Mononuclear cell (primary cell): ENCODE results near the gene CRYBG2. TPM values are rescaled to one million over a fixed set of nuclear protein-coding genes. Genes with fewer than 3 reads are reported as not detected.
A peak's percentile ranks its signal among the peaks of the same experiment; 100 is the strongest.

Experiments
- H3K27me3 ChIP-seq: 2 replicates; pipeline ENCODE4 v1.6.0; 2011; ENCODE audit warnings: low read length, control low read depth; ENCODE audit not compliant: insufficient read depth
- H3K4me1 ChIP-seq: 2 replicates; pipeline ENCODE4 v1.5.1; 2011; ENCODE audit warnings: mild to moderate bottlenecking, low read length, control low read depth; ENCODE audit not compliant: insufficient read depth
- H3K4me3 ChIP-seq: 2 replicates; pipeline ENCODE4 v1.5.1; 2011; ENCODE audit warnings: mild to moderate bottlenecking, low read length, moderate library complexity
- H3K9me3 ChIP-seq: 2 replicates; pipeline ENCODE4 v1.5.1; 2011; ENCODE audit warnings: low read depth, mild to moderate bottlenecking, control low read depth, low read length
- total RNA-seq: library from RNA; depleted of rRNA; stranded (reverse); fragments of >200 nt; gene quantifications from one replicate; pipeline ENCODE4 v1.2.3, GENCODE V29; 2012

CRYBG2 gene
- total RNA-seq, 1 donor, result 0.10 TPM

DNA sequence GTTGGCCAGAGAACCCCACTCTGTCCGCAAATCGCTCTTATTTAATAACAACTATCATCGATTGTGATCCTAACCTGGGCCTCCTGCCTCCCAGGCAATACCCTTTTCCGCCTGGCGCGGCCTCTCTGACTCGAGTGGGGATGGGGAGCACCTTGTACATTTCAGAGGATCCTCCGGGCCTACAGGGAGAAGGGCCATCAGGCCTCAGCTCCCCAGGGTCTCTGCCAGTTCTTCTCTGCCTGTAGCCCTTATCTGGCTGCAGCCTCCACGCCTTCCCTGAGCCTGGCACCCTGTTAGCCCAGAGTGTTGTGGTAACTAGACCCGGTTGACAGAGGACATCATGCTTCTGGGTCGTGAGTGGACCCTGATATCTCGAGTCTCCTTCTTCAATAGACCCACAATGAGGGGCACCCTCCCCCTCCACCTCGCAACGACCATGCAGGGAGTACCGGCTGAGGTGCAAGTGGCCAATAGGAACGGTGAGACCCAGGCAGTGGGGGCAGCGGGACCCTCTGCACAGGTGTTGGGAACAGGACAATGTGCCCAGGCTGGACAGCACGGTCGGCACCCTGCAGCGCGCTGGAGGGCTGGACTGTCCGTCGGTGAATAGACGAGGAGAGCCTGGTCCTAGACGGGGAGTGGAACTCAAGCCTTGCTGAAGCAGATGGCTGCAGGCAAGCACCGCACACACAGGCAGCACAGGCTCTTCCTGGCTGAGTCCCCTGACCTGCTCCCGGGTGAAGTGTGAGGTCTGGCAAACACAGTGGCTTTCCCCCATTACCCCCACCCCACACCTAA, 7.1 kb upstream of the CRYBG2 start:
- H3K27me3 ChIP-seq, result peaks cover 35% of the 10 kb centered on the region
- peaks cover 26% of the 10 kb centered on the region for H3K4me1 ChIP-seq
- no peak overlapping the region for H3K4me3 ChIP-seq
- no peaks in the 10 kb centered on the region for H3K9me3 ChIP-seq

DNA sequence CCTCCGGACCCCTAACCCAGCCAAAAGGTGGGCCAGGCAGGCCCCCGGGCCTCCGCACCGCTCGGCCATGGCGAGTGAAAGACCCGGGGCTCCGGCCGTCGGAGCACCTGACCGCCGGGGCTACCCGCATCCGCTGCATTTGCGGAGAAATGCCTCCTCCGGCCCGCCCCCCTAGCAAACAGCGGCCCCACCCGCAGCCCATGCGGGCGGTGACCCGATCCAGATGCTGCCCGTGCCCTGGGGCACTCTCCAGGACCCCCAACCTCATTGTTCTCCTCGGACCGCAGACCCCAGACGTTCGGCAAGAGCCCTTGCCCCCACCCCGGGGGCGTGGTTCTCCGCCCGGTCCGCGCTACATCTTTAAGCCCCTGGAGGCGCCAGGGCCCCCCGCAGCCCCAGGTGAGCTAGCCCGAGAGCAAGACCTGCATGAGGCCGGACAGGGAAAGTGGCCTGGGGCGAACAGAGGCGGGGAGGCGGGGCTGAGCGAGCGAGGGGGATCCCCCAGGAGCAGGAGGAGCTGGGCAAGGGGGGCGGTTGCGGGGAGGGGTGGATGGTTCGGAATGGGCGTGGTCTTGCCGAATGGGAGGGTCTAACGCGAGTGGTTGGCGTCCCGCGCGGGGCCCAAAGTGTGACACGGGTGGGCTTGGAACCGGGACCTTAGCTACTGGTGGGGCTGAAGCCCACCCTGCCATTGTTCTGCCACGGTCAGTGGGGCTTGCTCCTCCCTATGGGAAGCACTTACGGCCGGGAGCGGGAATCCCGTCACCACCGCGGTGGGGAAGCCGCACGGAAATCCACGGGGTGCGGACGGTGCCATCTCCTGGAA, 6.3 kb upstream of the CRYBG2 start:
- peaks cover 26% of the 10 kb centered on the region for H3K4me1 ChIP-seq
- H3K27me3 ChIP-seq, result peaks cover 33% of the 10 kb centered on the region
- H3K9me3 ChIP-seq, result no peaks in the 10 kb centered on the region
- peak overlapping the region; percentile 6 for H3K4me3 ChIP-seq

DNA sequence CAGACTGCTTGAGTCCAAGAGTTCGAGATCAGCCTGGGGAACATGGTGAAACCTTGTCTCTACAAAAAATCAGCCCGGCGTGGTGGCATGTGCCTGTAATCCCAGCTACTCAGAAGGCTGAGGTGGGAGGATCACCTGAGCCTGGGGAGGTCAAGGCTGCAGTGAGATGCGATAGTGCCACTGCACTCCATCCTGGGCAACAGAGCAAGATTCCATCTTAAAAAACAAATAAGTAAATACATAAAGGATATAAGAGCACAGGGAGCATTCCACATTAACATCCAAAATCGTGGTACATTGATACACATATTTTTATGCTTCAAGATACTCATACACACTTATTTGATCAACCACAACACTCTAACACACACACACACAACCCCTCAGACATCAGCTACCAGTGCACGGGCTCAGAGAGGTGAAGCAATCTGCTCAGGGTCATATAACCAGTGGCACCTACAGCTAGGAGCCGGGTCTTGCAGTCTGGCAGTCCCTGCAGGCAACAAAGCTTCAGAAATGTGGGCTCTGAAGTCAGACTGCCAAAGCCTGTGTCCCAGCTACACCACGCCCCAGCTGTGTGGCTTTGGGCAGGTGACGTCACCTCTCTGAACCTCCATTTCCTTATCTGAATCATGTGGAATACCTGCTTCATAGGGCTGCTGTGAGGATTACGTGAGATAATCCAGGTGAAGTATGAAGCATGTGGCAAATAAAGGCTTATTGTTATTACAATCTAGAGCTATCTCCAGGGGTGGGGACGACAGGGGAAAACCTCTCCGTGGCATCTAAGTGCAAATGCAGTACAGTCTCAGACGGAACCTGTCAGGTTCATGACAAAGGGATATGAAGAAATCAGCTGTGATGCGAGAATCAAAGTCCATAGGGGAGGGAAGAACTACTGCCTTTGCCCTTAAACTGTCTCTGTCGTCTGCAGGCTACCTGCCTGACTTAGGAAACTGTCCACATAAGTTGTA, 4.8 kb upstream of the CRYBG2 start:
- Histone ChIP-seq H3K4me3 (no peak overlapping the region), H3K4me1 (peaks cover 20% of the 10 kb centered on the region), H3K9me3 (no peaks in the 10 kb centered on the region), H3K27me3 (peaks cover 31% of the 10 kb centered on the region)

DNA sequence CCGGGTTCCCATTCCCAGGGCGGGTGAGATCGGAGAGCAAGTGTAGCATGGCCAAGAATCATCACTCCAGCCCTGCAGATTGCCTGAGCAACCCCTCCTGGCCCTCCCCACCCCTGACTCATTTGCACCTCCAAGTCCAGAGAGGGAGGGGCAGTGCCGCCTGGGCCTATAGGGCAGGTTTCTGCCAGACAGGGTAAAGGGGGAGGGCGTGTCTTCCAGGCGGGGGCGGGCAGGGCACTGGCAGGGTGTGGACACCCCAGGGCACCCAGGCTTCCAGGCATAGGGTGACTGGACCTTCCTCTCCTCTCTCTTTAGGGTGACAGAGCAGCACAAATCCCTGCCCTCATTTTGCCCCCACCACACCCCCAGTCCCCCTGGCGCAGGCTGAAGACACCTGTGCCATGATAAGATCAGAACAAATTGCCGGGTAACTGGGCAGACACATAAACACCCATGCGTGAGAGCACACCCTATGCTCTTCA, 3.2 kb upstream of the CRYBG2 start:
- H3K27me3 ChIP-seq, result peaks cover 31% of the 10 kb centered on the region
- H3K4me3 ChIP-seq, result no peak overlapping the region
- no peaks in the 10 kb centered on the region for H3K9me3 ChIP-seq
- peaks cover 14% of the 10 kb centered on the region for H3K4me1 ChIP-seq

DNA sequence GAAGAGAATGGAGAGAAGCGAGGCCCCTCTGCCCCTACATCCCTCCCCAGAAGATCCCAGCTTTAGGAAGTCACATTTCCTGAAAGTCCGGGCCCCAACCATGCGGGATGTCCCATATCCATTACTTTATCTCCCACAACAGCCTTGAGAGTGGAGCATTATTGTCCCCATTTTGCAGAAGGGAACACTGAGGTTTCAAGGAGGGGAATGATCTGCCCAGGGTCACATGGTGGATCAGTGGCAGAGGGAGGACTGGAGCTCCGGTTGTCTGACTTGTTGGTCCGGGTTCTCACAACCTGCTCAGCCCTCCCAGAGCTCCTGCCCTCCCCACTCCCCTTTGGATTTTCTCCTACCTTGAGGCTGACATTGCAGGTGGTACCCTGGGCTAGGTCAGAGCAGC, 2.2 kb upstream of the CRYBG2 start:
- Histone ChIP-seq H3K9me3 (no peaks in the 10 kb centered on the region), H3K4me1 (peaks cover 14% of the 10 kb centered on the region), H3K27me3 (peaks cover 24% of the 10 kb centered on the region), H3K4me3 (no peak overlapping the region)

DNA sequence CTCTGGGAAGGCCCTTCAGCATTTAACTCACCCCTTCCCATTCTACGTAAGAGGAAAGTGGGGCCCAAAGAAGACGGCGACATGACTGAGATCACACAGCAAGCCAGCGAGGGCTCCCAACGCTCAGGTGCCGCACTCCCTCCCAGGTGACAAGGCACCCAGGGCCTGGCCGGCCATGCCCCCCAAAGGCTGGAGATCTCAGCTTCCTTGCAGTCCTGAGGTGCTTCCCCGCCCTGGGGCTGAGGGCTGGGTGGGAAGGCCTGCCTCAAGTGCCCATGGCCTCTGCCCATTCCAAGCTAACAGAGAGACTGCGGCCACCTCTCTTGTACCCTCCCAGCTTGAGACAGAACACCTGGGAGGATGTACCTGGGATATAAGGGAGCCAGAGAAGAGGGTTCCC, 1.0 kb upstream of the CRYBG2 start:
- H3K9me3 ChIP-seq, result no peaks in the 10 kb centered on the region
- H3K4me3 ChIP-seq, result no peak overlapping the region
- peaks cover 13% of the 10 kb centered on the region for H3K27me3 ChIP-seq
- peaks cover 3% of the 10 kb centered on the region for H3K4me1 ChIP-seq

DNA sequence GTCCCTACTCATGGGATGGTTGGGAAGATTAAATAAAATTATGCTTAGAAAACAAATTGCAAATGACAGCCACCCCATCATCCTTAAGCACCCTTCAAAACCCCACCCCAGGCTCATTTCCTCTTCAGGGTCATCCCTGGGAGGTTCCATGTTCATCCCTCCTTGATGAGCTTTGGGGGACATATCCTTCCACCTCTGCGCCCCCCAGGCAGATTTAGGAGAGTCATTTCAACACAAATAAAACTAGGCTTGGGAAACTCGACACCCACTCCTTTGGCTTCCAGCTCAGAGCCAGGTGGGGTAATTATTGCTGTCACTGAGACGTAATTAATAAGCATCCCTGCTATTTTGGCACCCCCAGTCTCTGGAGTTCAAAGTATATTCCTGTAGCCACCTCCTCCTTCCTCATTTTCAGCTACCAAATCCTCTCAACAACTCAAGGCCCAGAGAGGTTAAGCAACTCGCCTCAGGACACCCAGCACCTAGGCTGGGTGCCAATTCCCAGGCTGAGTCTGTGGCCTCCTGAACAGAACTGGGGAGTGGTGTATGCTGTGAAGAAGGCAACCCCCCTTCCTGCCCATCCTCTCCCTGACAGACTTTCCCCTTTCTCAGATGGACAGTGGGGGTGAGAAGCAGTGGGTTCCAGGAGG, 595 bp downstream of the CRYBG2 start:
- Histone ChIP-seq H3K9me3 (no peaks in the 10 kb centered on the region), H3K4me3 (no peak overlapping the region), H3K27me3 (peaks cover under 1% of the 10 kb centered on the region), H3K4me1 (no peaks in the 10 kb centered on the region)

DNA sequence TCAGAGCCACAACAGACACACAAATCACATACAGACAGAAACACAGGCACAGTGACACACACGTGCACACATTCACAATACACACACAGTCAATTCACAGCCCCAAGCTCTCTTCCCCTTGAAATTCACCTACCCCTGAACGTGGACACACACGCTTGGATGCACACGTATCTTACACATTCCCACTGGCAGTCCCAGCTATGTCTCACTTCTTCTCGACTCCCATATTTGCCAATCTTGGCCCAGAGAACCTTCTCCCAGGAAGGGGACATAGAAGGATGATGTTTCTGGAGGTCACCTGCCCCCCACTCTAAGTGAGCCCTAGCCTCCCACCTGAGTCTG, 1.6 kb downstream of the CRYBG2 start:
- H3K9me3 ChIP-seq, result no peaks in the 10 kb centered on the region
- no peak overlapping the region for H3K4me3 ChIP-seq
- H3K4me1 ChIP-seq, result no peaks in the 10 kb centered on the region
- H3K27me3 ChIP-seq, result no peaks in the 10 kb centered on the region

DNA sequence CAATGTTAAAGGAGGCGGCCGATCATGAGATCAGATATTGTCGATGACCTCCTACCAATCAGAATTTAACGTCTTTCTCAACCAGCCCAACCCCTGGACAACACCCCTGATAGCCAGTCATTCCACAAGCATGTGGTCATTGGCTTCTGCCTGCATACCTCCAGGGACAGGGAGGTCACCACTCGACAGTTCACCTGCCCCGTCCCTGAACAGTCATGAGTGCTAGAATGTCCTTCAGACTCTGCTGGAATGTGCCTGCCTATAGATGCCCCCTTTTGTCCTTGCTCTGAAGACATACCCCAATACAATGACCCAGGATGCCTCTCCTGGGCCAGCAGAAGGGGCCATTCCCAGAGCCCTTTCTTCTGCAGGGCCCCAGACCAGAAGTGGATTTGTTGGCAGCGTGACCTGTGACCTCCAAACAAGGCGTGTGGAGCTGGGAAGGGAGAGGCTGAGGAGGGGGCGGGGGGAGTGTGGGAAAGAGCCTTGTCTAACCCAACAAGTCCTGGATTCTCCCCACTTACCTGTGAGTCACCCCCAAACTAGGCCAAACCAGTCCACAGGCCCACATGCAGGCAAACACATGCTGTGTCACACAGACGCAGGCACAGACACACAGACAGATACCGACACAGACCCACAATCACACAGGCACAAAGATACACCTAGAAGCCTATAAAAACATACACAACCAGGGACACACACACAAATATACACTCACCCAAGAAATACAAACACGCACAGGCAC, 2.2 kb downstream of the CRYBG2 start:
- Histone ChIP-seq H3K4me1 (no peaks in the 10 kb centered on the region), H3K9me3 (no peaks in the 10 kb centered on the region)

DNA sequence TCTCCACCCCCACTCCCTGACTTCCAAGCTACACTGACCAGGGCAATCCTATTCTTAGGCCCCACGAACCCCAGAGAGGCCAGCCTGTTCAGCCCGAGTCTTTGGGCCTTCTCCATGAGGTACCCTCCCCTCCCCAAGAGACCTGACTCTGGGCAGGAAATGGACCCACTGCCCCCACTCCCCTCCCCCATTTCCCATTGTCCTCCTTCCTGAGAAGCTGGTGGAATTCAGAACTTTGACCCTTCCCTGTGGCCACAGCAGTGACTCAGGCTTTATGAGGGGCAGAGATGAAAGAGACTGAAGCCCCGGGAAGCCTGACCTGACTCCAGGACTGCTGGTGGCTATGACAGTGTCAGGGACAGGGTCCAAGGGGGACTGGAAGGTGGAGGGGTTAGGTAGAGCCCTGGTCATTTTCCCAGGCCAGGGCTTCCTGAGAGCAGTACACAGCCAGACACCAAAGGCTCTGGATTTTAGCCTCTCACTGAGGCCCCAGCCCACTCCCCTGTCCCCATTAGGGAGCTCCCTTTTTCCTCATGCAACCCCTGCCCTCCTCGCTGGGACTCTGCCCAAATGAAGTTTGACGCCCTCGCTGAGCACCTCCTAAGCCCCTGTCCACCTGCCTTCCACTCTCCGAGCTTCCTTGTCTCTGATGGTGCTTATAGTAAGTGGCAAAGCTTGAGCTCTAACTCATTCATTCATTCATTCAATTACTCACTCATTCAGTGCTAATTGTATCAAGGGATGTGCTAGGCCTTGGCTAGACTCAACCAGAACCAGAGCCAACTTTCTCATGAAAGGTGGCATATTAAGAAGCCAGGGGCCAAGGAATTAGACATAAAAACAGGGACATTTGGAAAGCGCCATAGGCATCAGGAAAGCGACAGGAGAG, 3.0 kb downstream of the CRYBG2 start:
- Histone ChIP-seq H3K27me3 (no peaks in the 10 kb centered on the region), H3K9me3 (no peaks in the 10 kb centered on the region), H3K4me3 (no peak overlapping the region), H3K4me1 (no peaks in the 10 kb centered on the region)

More for the DNA sequence above, 2.2 kb downstream of the CRYBG2 start:
- H3K4me3 ChIP-seq, result no peak overlapping the region
- H3K27me3 ChIP-seq, result no peaks in the 10 kb centered on the region

DNA sequence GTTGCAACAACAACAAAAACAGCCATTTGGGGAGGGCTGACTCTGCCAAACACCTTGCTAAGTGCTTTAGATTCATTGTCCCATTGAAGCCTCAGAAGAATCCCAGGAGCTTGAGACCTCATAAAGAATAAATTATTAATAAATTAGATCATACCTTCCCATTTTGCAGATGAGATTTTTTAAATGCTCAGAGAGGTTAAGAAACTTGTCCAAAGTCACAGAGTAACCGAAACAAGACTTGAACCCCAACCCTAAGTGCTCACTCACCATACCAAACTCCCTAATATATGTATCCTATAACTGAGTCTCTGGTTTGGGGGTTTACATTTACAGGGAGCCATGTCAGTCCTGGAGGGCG, 3.6 kb downstream of the CRYBG2 start:
- Histone ChIP-seq H3K27me3 (no peaks in the 10 kb centered on the region), H3K4me3 (no peak overlapping the region), H3K4me1 (no peaks in the 10 kb centered on the region), H3K9me3 (no peaks in the 10 kb centered on the region)

DNA sequence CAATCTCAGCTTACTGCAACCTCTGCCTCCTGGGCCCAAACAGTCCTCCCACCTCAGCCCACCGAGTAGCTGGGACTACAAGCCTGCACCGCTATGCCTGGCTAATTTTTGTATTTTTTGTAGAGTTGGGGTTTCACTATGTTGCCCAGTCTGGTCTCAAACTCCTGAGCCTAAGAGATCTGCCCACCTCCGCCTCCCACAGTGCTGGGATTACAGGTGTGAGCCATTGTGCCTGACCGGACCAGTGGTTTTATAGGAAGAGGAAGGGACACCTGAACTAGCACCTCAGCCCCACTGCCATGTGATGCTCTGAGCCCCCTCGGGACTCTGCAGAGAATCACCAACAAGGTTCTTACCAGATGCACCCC, 4.1 kb downstream of the CRYBG2 start:
- Histone ChIP-seq H3K4me1 (no peaks in the 10 kb centered on the region), H3K4me3 (no peak overlapping the region), H3K9me3 (no peaks in the 10 kb centered on the region), H3K27me3 (no peaks in the 10 kb centered on the region)

DNA sequence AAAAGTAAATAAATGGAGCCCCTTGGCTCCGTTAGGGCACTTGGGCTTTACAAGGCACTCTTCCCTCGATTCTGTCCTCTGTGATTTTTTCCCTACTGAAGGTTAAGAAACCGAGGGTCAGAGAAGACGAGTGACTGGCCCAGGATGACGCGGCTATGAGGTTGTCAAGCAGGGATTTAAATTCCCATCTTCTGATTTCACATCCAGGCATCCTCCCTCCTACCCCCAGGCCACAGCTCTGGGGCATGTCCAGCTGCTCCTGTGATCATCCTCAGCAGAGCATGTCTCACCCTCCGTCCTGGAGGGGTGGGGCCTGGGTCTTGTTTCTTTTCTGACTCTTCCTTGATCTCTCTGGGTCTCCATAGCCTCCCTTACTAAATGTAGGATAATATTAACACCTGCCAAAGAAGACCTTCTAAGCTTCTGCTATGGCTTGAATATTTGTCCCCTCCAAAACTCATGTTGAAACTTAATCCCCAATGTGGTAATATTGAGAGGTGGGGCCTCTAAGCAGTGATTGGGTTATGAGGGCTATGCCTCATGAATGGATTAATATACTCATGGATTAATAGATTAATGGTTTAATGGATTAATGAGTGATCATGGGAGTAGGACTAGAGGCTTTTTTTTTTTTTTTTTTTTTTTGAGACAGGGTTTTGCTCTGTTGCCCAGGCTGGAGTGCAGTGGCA, 4.6 kb downstream of the CRYBG2 start:
- H3K9me3 ChIP-seq, result no peaks in the 10 kb centered on the region
- no peaks in the 10 kb centered on the region for H3K4me1 ChIP-seq

More for the DNA sequence above, 4.6 kb downstream of the CRYBG2 start:
- H3K4me3 ChIP-seq, result no peak overlapping the region
- H3K27me3 ChIP-seq, result no peaks in the 10 kb centered on the region
